ENCODE results near the gene CTTNBP2NL. TPM values are rescaled to one million over a fixed set of nuclear protein-coding genes. Genes with fewer than 3 reads are reported as not detected.

Gene CTTNBP2NL
- total and polyA plus RNA-seq, 2 of the 4 experiments (the other 2 are of a cell fraction), result 12.4 to 22.0 TPM

GRCh38 chr1:112454316-112454715, 58.3 kb downstream of the CTTNBP2NL start:
- Histone ChIP-seq H3K36me3 (ENCODE audit: control insufficient read depth, insufficient read depth, low read length) (peaks cover 31% of the 10 kb centered on the region), H3K9me1 (ENCODE audit: insufficient read depth, low read length) (peaks cover 9% of the 10 kb centered on the region), H4K91ac (ENCODE audit: insufficient read depth, low read depth, low read length) (no peak overlapping the region), H3K27me3 (ENCODE audit: control insufficient read depth, insufficient read depth, low read length) (no peaks in the 10 kb centered on the region), H3K9ac (ENCODE audit: low read depth, low read length) (no peak overlapping the region), H3K27ac (ENCODE audit: insufficient read depth, low read length) (no peak overlapping the region), H2BK15ac (ENCODE audit: low read depth, low read length) (no peak overlapping the region), H2AFZ (replicated peaks; ENCODE audit: low read length, poor library complexity) (no peak overlapping the region), H2BK120ac (ENCODE audit: low read depth, low read length) (no peak overlapping the region), H3K4me1 (ENCODE audit: control insufficient read depth, insufficient read depth, low read length) (peaks cover 26% of the 10 kb centered on the region), H3K18ac (ENCODE audit: low read depth, low read length) (no peak overlapping the region), H3K23ac (ENCODE audit: low read depth, low read length) (no peak overlapping the region), H4K20me1 (ENCODE audit: insufficient read depth, low read length) (peaks cover 34% of the 10 kb centered on the region), H3K56ac (ENCODE audit: extremely low read depth, insufficient read depth, low read length) (no peak overlapping the region), H4K5ac (ENCODE audit: low read depth, low read length) (no peak overlapping the region), H2AK9ac (replicated peaks; ENCODE audit: low read depth, low read length, poor library complexity) (no peak overlapping the region), H2AK5ac (ENCODE audit: low read depth, low read length) (no peak overlapping the region), H3K9me3 (ENCODE audit: control insufficient read depth, insufficient read depth, low read length) (no peaks in the 10 kb centered on the region), H2BK20ac (ENCODE audit: low read depth, low read length) (no peak overlapping the region), H3K14ac (replicated peaks; ENCODE audit: low read depth, low read length) (no peak overlapping the region), H3K79me1 (ENCODE audit: low read depth in 1 of 2, low read length in 2 of 2) (peaks cover 41 to 74% of the 10 kb centered on the region in 2 experiments), H3K4me2 (ENCODE audit: low read depth, low read length) (no peak overlapping the region), H2BK5ac (ENCODE audit: low read depth, low read length, poor library complexity, severe bottlenecking) (no peak overlapping the region), H4K8ac (ENCODE audit: low read depth in 2 of 2, low read length in 2 of 2) (no peak overlapping the region), H3K4ac (ENCODE audit: low read depth, low read length) (no peak overlapping the region), H3K4me3 (ENCODE audit: insufficient read depth, low read depth, low read length) (no peak overlapping the region)
- dilution Hi-C loops (cut with HindIII; ENCODE audit: low sequenced_read_pairs, unreplicated experiment), result no loop called here
- POLR2A ChIA-PET (ENCODE audit: unreplicated experiment), result no interaction called here
- intact Hi-C loops (cut with micrococcal nuclease), result no loop called here
- DNase-seq (no peak), ATAC-seq (ENCODE audit: low read depth) (no peak)
- no peak for TF ChIP-seq POLR2A (IDR thresholded peaks at IDR 0.05; ENCODE audit: low read depth, low read length)
- TF ChIP-seq FOS (IDR thresholded peaks at IDR 0.05; ENCODE audit: low read depth, low read length), result no peak
- no peak for TF ChIP-seq CTCF (conservative IDR thresholded peaks at IDR 0.05; ENCODE audit: low read depth, low read length)
- TF ChIP-seq RAD21 (IDR thresholded peaks at IDR 0.05; ENCODE audit: low read length), result no peak
- no peak for TF ChIP-seq SMC3 (IDR thresholded peaks at IDR 0.05; ENCODE audit: low read depth, low read length)
- TF ChIP-seq CHD1 (IDR thresholded peaks at IDR 0.05; ENCODE audit: low read depth, low read length), result no peak
- TF ChIP-seq BHLHE40 (IDR thresholded peaks at IDR 0.05; ENCODE audit: low read depth, low read length), result no peak
- no peak for TF ChIP-seq MXI1 (IDR thresholded peaks at IDR 0.05; ENCODE audit: borderline replicate concordance, low read depth, low read length)
- no peak for TF ChIP-seq NFE2L2 (IDR thresholded peaks at IDR 0.05; ENCODE audit: low read depth, low read length)
- in situ Hi-C loops (cut with MboI; ENCODE audit: low sequenced_read_pairs), result no loop called here
- CTCF ChIA-PET, result interaction anchor here (0.6 kb wide), 1 partner anchor 81 kb away, joined by 5 read pairs; no protein-coding TSS in a partner anchor
- no TSS peak for BruUV-seq (replicated peaks)
- WGBS, 2 experiments (ENCODE audit: extremely low coverage in 2 of 2, insufficient read length in 1 of 2), result 100% methylated on average over 3 of the region's 3 CpGs; no CpG with 5 or more reads in 1 of the 2 experiments
